HG03025 (cell line): ENCODE results near the gene ADAM12.

ENCODE experiments used
- ATAC-seq: cut with Tn5 transposase; IDR thresholded peaks from one replicate; pipeline ENCODE4 v1.9.1; 2021; ENCODE audit warnings: mild to moderate bottlenecking, moderate library complexity; ENCODE audit not compliant: unreplicated experiment, low FRiP score

ADAM12 gene

GRCh38 chr10:126387931-126388911 lies at the start of gene ADAM12:
Gene ADAM12 (minus strand): TSS chr10:126388477. CDS start chr10:126388145, 332 bp downstream.
- ATAC-seq, result no peak

GRCh38 chr10:126437635-126438406 lies 49.5 kb upstream of the ADAM12 start:
- ATAC-seq, result no peak

GRCh38 chr10:126434235-126434634 lies 46.0 kb upstream of the ADAM12 start:
- no peak for ATAC-seq

- ATAC-seq, result no peak
Observed at GRCh38 chr10:126433351-126433750, 45.1 kb upstream of the ADAM12 start.

- ATAC-seq, result no peak
Observed at GRCh38 chr10:126432507-126432906, 44.2 kb upstream of the ADAM12 start.

- ATAC-seq, result no peak
Observed at GRCh38 chr10:126431816-126432215, 43.5 kb upstream of the ADAM12 start.

GRCh38 chr10:126430512-126430911 lies 42.2 kb upstream of the ADAM12 start:
- ATAC-seq, result no peak

GRCh38 chr10:126429275-126429674 lies 41.0 kb upstream of the ADAM12 start:
- ATAC-seq, result no peak

- no peak for ATAC-seq
Observed at GRCh38 chr10:126425489-126426065, 37.3 kb upstream of the ADAM12 start.

- ATAC-seq, result no peak
Observed at GRCh38 chr10:126425032-126425431, 36.8 kb upstream of the ADAM12 start.

GRCh38 chr10:126423732-126424491 lies 35.6 kb upstream of the ADAM12 start:
- no peak for ATAC-seq

GRCh38 chr10:126422567-126422966 lies 34.3 kb upstream of the ADAM12 start:
- no peak for ATAC-seq

- no peak for ATAC-seq
Observed at GRCh38 chr10:126421756-126422256, 33.5 kb upstream of the ADAM12 start.

GRCh38 chr10:126420567-126421300 lies 32.5 kb upstream of the ADAM12 start:
- no peak for ATAC-seq

- no peak for ATAC-seq
Observed at GRCh38 chr10:126417220-126417825, 29.0 kb upstream of the ADAM12 start.

- no peak for ATAC-seq
Observed at GRCh38 chr10:126409821-126410220, 21.5 kb upstream of the ADAM12 start.

GRCh38 chr10:126408953-126409641 lies 20.8 kb upstream of the ADAM12 start:
- ATAC-seq, result no peak

- ATAC-seq, result no peak
Observed at GRCh38 chr10:126407831-126408230, 19.6 kb upstream of the ADAM12 start.
